CD14-positive monocyte (primary cell): ENCODE measurements around the gene CCDC88C. TPM values are rescaled to one million over a fixed set of nuclear protein-coding genes. Genes with fewer than 3 reads are reported as not detected.

Experiments used
- DNase-seq, 3 donors: peaks; one replicate each; pipeline ENCODE4 v3.0.0-alpha.2; 2011 to 2022
- H2AFZ ChIP-seq: 2 replicates; pipeline ENCODE4 v1.6.0; 2012; ENCODE audit warnings: mild to moderate bottlenecking, low read depth, low read length, inconsistent platforms; ENCODE audit not compliant: insufficient read depth, poor library complexity, severe bottlenecking
- H3K27ac ChIP-seq, 2 donors: 1 replicate in 1 of 2; 2 replicates in 1 of 2; pipeline ENCODE4 v1.5.1; 2012 to 2013; ENCODE audit warnings: low read length in 2 of 2, control low read depth in 1 of 2, inconsistent platforms in 1 of 2, low read depth in 1 of 2, mild to moderate bottlenecking in 1 of 2
- H3K27me3 ChIP-seq, 2 donors: one replicate each; pipeline versions ENCODE4 v1.6.0 to v1.6.1; 2011 to 2013; ENCODE audit warnings: low read length in 2 of 2; ENCODE audit not compliant: control insufficient read depth in 2 of 2, insufficient read depth in 2 of 2
- H3K36me3 ChIP-seq, 2 donors: replicated peaks in 1 of 2; 1 replicate in 1 of 2; 2 replicates in 1 of 2; pipeline versions ENCODE4 v1.5.1 to v1.6.1; 2012 to 2013; ENCODE audit warnings: low read length in 2 of 2, control low read depth in 1 of 2, inconsistent platforms in 1 of 2, mild to moderate bottlenecking in 1 of 2; ENCODE audit not compliant: insufficient read depth in 2 of 2, control insufficient read depth in 1 of 2
- H3K4me1 ChIP-seq, 2 donors: 1 replicate in 1 of 2; 2 replicates in 1 of 2; pipeline versions ENCODE4 v1.5.1 to v1.6.1; 2012 to 2013; ENCODE audit warnings: low read length in 2 of 2, control low read depth in 1 of 2, inconsistent platforms in 1 of 2, mild to moderate bottlenecking in 1 of 2, moderate library complexity in 1 of 2; ENCODE audit not compliant: insufficient read depth in 2 of 2, control insufficient read depth in 1 of 2
- H3K4me2 ChIP-seq: replicated peaks from 2 replicates; pipeline ENCODE3; 2012; ENCODE audit warnings: low read length, moderate library complexity, mild to moderate bottlenecking; ENCODE audit not compliant: poor library complexity, severe bottlenecking; ENCODE audit errors: extremely low read depth
- H3K4me3 ChIP-seq, 3 experiments: fragments of 200-600 bp in 1 of 3; sonication (generic) in 1 of 3; replicated peaks in 1 of 3; 1 replicate in 2 of 3; 2 replicates in 1 of 3; pipeline ENCODE4 v1.5.1; 2011 to 2013; ENCODE audit warnings: low read length in 3 of 3, mild to moderate bottlenecking in 3 of 3, control low read depth in 2 of 3, low read depth in 2 of 3, inconsistent platforms in 1 of 3, moderate library complexity in 1 of 3
- H3K79me2 ChIP-seq: 2 replicates; pipeline ENCODE4 v1.6.0; 2012; ENCODE audit warnings: mild to moderate bottlenecking, control low read depth, inconsistent platforms, low read length, moderate library complexity; ENCODE audit not compliant: insufficient read depth
- H3K9ac ChIP-seq: 2 replicates; pipeline ENCODE4 v1.6.0; 2017; ENCODE audit warnings: low read length, mild to moderate bottlenecking; ENCODE audit not compliant: insufficient read depth, poor library complexity, severe bottlenecking
- H3K9me3 ChIP-seq, 2 donors: replicated peaks in 1 of 2; 1 replicate in 1 of 2; 2 replicates in 1 of 2; pipeline versions ENCODE4 v1.5.1 to v1.6.1; 2012 to 2013; ENCODE audit warnings: low read length in 2 of 2, control low read depth in 1 of 2; ENCODE audit not compliant: control insufficient read depth in 1 of 2, insufficient read depth in 1 of 2
- H4K20me1 ChIP-seq: 2 replicates; pipeline ENCODE4 v1.6.0; 2012; ENCODE audit warnings: mild to moderate bottlenecking, low read length, control low read depth, moderate library complexity; ENCODE audit not compliant: insufficient read depth
- H3K27ac Mint-ChIP-seq, 7 donors: one replicate each; pipeline ENCODE4 v1.8.0; 2020; ENCODE audit warnings: mild to moderate bottlenecking in 7 of 7, mixed read lengths in 7 of 7, moderate library complexity in 6 of 7, inconsistent platforms in 2 of 7
- H3K27me3 Mint-ChIP-seq, 3 donors: one replicate each; pipeline ENCODE4 v1.8.0; 2021 to 2022; ENCODE audit warnings: low read depth in 3 of 3, mild to moderate bottlenecking in 3 of 3, mixed read lengths in 3 of 3, moderate library complexity in 3 of 3, inconsistent platforms in 1 of 3
- H3K36me3 Mint-ChIP-seq, 2 donors: one replicate each; pipeline ENCODE4 v1.8.0; 2020; ENCODE audit warnings: mixed read lengths in 2 of 2, inconsistent platforms in 1 of 2, mild to moderate bottlenecking in 1 of 2
- H3K4me1 Mint-ChIP-seq: one replicate; pipeline ENCODE4 v1.8.0; 2020; ENCODE audit warnings: mild to moderate bottlenecking, mixed read lengths
- H3K4me3 Mint-ChIP-seq, 2 donors: one replicate each; pipeline ENCODE4 v1.8.0; 2020; ENCODE audit warnings: mild to moderate bottlenecking in 2 of 2, mixed read lengths in 2 of 2, moderate library complexity in 1 of 2
- H3K9me3 Mint-ChIP-seq, 7 donors: one replicate each; pipeline ENCODE4 v1.8.0; 2020 to 2022; ENCODE audit warnings: mixed read lengths in 7 of 7, mild to moderate bottlenecking in 6 of 7, moderate library complexity in 6 of 7, inconsistent platforms in 2 of 7
- WGBS: methylation state at CpG from one replicate; pipeline ENCODE4 v1.1.5; 2013; ENCODE audit warnings: missing lambda C conversion rate; ENCODE audit not compliant: insufficient coverage; 5-methylcytosine and 5-hydroxymethylcytosine counted together
- intact Hi-C, 2 donors: fragments of 100-400 bp; cut with micrococcal nuclease; formaldehyde crosslinking; loops; one replicate each; pipeline versions ENCODE4 v1.15.0 to v1.15.1; 2023
- polyA plus RNA-seq, 3 donors: library from polyadenylated mRNA; depleted of rRNA in 1 of 3; unstranded in 2 of 3; stranded (reverse) in 1 of 3; fragments of 300-500 nt in 2 of 3; fragments of >200 nt in 1 of 3; fragmentation: Illumina TruSeq in 2 of 3; gene quantifications; 1 replicate in 2 of 3; 2 replicates in 1 of 3; pipeline ENCODE4 v1.2.3, GENCODE V29; 2012 to 2021
- TF ChIP-seq, protein P1 (sequence below): fragments of 200-600 bp; IDR thresholded peaks from one replicate; pipeline ENCODE4 v1.8.0; 2022; ENCODE audit warnings: antibody characterized with exemption, mild to moderate bottlenecking

Gene CCDC88C
- polyA plus RNA-seq, 3 donors, result 11.6 to 69.7 (median 12.3) TPM

DNA sequence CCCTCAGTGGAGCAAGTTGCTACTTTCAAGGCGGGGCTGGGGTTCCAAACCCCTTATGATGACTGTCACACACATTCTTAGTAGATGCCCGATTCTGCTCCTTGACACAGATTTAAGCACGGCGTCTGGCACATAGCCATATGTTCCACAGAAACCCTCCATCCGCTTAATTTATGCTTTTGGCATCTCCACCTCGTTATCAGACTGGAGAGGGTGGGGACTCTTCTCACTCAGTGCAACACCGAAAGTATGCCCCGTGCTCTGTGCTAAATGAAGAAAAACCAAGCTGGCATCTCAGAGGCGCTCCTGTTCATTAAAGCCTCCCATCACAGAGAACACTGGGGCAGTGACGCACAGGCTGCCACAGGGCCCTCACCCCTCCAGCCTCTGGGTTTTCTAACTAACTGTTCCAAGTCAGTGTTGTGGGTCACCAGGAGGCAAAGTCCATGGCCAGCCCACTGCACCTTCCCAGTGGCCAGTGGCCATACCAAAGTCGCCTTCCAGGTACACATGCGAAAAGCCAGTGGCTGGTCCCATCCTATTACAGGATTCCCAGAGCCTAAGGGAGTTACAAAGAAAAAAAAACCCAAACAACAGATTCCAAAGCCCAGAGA lies 27.3 kb downstream of the CCDC88C start:
- Histone ChIP-seq H3K27me3 (no peaks in the 10 kb centered on the region), H3K4me2 (no peak overlapping the region), H3K36me3 (peaks cover 2 to 11% of the 10 kb centered on the region in 2 donors), H4K20me1 (peaks cover 81% of the 10 kb centered on the region), H2AFZ (no peak overlapping the region), H3K79me2 (peaks cover 99% of the 10 kb centered on the region), H3K27ac (peak overlapping the region in 1 of 2 donors; percentile 84), H3K9ac (no peak overlapping the region), H3K9me3 (no peaks in the 10 kb centered on the region), H3K4me3 (peak overlapping the region in 1 of 3 experiments; percentile 3), H3K4me1 (peaks cover 79 to 83% of the 10 kb centered on the region in 2 donors)
- intact Hi-C loops, result no loop called here
- DNase-seq, result no peak
- Mint-ChIP-seq H3K36me3 (peaks cover 27 to 41% of the 10 kb centered on the region in 2 donors), H3K9me3 (no peaks in the 10 kb centered on the region), H3K27me3 (peaks cover 0 to 7% (median 0%) of the 10 kb centered on the region in 3 donors), H3K27ac (peak overlapping the region in 4 of 7 donors; percentile 62 to 96 (median 84)), H3K4me3 (no peak overlapping the region), H3K4me1 (peaks cover 86% of the 10 kb centered on the region)
- WGBS, result 80% methylated on average over 9 of the region's 12 CpGs
- TF ChIP-seq, protein P1, sequence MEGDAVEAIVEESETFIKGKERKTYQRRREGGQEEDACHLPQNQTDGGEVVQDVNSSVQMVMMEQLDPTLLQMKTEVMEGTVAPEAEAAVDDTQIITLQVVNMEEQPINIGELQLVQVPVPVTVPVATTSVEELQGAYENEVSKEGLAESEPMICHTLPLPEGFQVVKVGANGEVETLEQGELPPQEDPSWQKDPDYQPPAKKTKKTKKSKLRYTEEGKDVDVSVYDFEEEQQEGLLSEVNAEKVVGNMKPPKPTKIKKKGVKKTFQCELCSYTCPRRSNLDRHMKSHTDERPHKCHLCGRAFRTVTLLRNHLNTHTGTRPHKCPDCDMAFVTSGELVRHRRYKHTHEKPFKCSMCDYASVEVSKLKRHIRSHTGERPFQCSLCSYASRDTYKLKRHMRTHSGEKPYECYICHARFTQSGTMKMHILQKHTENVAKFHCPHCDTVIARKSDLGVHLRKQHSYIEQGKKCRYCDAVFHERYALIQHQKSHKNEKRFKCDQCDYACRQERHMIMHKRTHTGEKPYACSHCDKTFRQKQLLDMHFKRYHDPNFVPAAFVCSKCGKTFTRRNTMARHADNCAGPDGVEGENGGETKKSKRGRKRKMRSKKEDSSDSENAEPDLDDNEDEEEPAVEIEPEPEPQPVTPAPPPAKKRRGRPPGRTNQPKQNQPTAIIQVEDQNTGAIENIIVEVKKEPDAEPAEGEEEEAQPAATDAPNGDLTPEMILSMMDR, result no peak

DNA sequence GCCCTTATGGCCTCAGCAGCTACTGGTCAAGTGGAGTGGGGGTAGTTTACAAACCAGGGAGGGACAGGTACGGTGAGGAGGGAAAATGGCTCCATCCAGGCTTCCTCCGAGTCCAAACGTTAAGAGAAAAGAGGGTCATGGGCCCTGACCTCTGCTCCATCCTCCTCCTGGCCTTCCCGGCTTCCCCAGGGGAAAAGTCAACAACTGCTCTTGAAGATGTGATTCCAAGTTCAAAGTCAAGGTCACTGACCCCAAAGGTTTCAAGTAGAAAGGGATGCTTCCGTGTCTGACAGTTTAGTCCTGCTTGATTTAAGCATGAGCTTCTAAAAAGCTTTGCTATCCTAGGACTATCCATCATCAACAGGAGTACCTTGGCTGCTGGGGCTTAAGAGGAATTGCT lies 28.5 kb downstream of the CCDC88C start:
- H3K4me3 ChIP-seq, result peak overlapping the region in 1 of 3 experiments; percentile 61
- no peaks in the 10 kb centered on the region for H3K27me3 ChIP-seq
- peaks cover 2 to 11% of the 10 kb centered on the region in 2 donors for H3K36me3 ChIP-seq
- peak overlapping the region; percentile 83 to 84 for H3K27ac ChIP-seq
- intact Hi-C loops, result no loop called here
- peaks cover 68 to 72% of the 10 kb centered on the region in 2 donors for H3K4me1 ChIP-seq
- no peaks in the 10 kb centered on the region for H3K9me3 ChIP-seq
- peak overlapping the region; percentile 81 to 91 (median 90) for H3K27ac Mint-ChIP-seq
- H3K4me2 ChIP-seq, result peak overlapping the region; percentile 68
- H3K4me3 Mint-ChIP-seq, result peak overlapping the region in 1 of 2 donors; percentile 71
- H2AFZ ChIP-seq, result no peak overlapping the region
- no peaks in the 10 kb centered on the region for H3K9me3 Mint-ChIP-seq
- H3K4me1 Mint-ChIP-seq, result peaks cover 84% of the 10 kb centered on the region
- peaks cover 28 to 41% of the 10 kb centered on the region in 2 donors for H3K36me3 Mint-ChIP-seq
- WGBS, result 85% methylated on average over 3 of the region's 5 CpGs
- H4K20me1 ChIP-seq, result peaks cover 84% of the 10 kb centered on the region
- H3K27me3 Mint-ChIP-seq, result peaks cover 0 to 5% (median 0%) of the 10 kb centered on the region in 3 donors
- peaks cover 99% of the 10 kb centered on the region for H3K79me2 ChIP-seq
- no peak for DNase-seq
- TF ChIP-seq, protein P1, result no peak
- H3K9ac ChIP-seq, result no peak overlapping the region
